GM13976 (cell line): ENCODE results near the gene RRP12.
A peak's percentile ranks its signal among the peaks of the same experiment; 100 is the strongest.

ENCODE experiments used
- DNase-seq: peaks from one replicate; pipeline ENCODE4 v3.0.0; 2012; ENCODE audit warnings: low spot score
- CTCF ChIP-seq: IDR thresholded peaks from 2 replicates; pipeline ENCODE4 v1.5.1; 2012; ENCODE audit warnings: borderline replicate concordance, mild to moderate bottlenecking; ENCODE audit not compliant: insufficient read depth; ENCODE audit errors: extremely low read depth, missing control alignments, control extremely low read depth
- in situ Hi-C: fragments of 300-500 bp; cut with MboI; formaldehyde crosslinking; loops from one replicate; pipeline ENCODE4 v1.12.0; 2022; ENCODE audit warnings: low sequenced_read_pairs, mixed read lengths, inconsistent platforms; ENCODE audit not compliant: unreplicated experiment

Gene RRP12

GRCh38 chr10:97400665-97401454 lies at the start of gene RRP12:
RRP12 (minus strand) TSS chr10:97401340; CDS start chr10:97401231, 109 bp downstream.
- DNase-seq = peak; percentile 97
- in situ Hi-C loops = no loop called here
- no peak for TF ChIP-seq CTCF

DNA sequence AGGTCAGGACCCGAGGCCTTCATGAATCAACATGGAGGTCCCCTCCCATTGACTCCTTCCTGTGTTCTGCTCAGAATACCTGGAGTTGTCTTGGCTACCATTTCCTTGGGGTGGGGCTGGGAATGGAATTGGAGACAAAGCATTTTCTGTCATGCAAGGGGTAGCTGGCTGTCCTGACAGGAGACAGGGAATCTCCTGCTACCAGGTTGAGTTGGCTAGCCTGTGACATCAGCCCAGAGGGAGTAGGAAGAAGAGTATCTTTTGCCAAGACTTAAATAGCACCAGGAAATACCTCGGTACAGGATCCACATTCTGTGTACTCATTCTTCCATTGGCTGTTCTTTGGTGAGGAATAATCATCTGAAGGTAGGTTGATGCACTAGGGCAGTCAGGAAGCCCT lies 49.7 kb upstream of the RRP12 start:
- no peak for DNase-seq
- in situ Hi-C loops = no loop called here
- TF ChIP-seq CTCF = no peak

GRCh38 chr10:97445722-97446639 lies 44.8 kb upstream of the RRP12 start, which contains the start of the genes EXOSC1 and ZDHHC16:
EXOSC1 (minus strand) TSS chr10:97446006; CDS start chr10:97445985, 21 bp downstream.
ZDHHC16 (plus strand) TSS chr10:97446175; CDS start chr10:97451676, 5,501 bp downstream.
- no peak for TF ChIP-seq CTCF
- DNase-seq = peak; percentile 98
- in situ Hi-C loops = no loop called here

GRCh38 chr10:97445357-97445721 lies 44.2 kb upstream of the RRP12 start:
- no peak for TF ChIP-seq CTCF
- in situ Hi-C loops = no loop called here
- no peak for DNase-seq

DNA sequence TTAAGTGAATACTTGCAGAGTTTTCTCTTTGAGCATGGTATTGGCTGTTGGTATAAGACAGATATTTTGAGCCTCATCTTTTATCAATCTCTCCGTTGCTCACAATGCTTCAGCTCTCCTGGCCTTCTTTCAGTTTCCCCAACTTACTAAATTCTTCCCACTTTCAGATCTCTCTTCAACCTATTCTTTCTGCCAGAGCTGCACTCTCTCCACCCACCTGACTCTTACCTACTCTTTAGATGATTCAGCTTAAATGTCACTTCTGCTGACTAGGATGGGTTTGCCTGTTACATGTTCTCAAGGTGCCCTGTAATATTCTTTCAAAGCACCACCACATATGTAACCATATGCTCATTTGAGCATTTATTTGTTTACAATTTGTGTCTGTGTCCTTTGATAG lies 43.1 kb upstream of the RRP12 start:
- no peak for DNase-seq
- in situ Hi-C loops = no loop called here
- no peak for TF ChIP-seq CTCF

DNA sequence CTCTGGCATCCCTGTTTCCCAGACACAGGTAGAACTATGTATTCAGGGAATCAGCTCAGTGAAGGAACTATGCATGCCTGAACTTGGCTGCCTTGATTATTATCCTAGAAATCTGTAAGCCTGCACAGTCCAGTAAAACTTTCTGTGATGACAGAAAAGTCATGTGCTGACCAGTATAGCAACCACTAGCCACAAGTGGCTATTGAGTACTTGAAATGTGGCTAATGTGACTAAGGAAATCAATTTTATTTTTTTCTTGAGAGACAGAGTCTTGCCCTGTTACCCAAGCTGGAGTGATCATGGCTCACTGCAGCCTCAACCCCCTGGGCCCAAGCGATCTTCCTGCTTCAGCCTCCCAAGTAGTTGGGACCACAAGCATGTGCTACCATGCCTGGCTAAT lies 41.1 kb upstream of the RRP12 start:
- DNase-seq = no peak
- TF ChIP-seq CTCF = no peak
- in situ Hi-C loops = no loop called here
